ENCODE data around the gene HGF. TPM values are rescaled to one million over a fixed set of nuclear protein-coding genes. Genes with fewer than 3 reads are reported as not detected.

HGF gene
- total and polyA plus RNA-seq, 7 experiments from 2014 or later = 1.4 to 4.3 TPM; not detected in 5

DNA sequence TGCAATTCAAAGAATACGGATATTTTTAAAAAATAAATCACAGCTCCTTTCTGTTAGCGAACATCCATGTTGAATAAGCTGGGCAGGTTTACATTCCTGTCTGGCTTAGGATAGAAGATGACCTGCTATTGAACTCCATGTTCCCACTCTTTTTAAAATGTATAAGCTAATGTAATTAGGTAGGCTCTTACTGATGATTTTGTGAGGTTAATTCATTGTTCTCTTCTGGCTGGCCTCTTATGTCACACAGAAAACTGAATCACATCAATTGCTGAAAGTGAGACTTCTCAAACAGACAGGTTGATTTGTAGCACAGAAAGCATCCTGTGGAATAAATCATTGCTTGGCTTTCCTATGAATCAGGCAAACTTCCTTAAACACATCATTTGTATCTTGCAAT is 24.2 kb downstream of the HGF start:
- Histone ChIP-seq H3K27me3 (ENCODE audit: control insufficient read depth in 2 of 2, insufficient read depth in 2 of 2, low read length in 2 of 2) (no peaks in the 10 kb centered on the region), H3K4me3 (ENCODE audit: low read length) (no peak overlapping the region), H3K27ac (ENCODE audit: low read depth, low read length) (no peak overlapping the region), H3K4me1 (ENCODE audit: control insufficient read depth in 2 of 2, insufficient read depth in 2 of 2, low read length in 2 of 2) (no peaks in the 10 kb centered on the region), H3K36me3 (ENCODE audit: control insufficient read depth in 2 of 3, insufficient read depth in 3 of 3, low read length in 3 of 3) (no peaks in the 10 kb centered on the region), H3K9me3 (ENCODE audit: control insufficient read depth in 2 of 3, low read length in 3 of 3) (no peaks in the 10 kb centered on the region)
- no peaks in the 10 kb centered on the region for H3K36me3 Mint-ChIP-seq
- peaks cover 0 to 11% (median 0%) of the 10 kb centered on the region in 11 donors for H3K9me3 Mint-ChIP-seq
- H3K4me3 Mint-ChIP-seq = no peak overlapping the region
- intact Hi-C loops (cut with micrococcal nuclease) = no loop called here
- DNase-seq = no peak
- ChIA-PET CTCF (no interaction called here), POLR2A (no interaction called here)
- no peaks in the 10 kb centered on the region for H3K27me3 Mint-ChIP-seq
- H3K27ac Mint-ChIP-seq = no peak overlapping the region
- no peak for ATAC-seq
- H3K4me1 Mint-ChIP-seq = no peaks in the 10 kb centered on the region

DNA sequence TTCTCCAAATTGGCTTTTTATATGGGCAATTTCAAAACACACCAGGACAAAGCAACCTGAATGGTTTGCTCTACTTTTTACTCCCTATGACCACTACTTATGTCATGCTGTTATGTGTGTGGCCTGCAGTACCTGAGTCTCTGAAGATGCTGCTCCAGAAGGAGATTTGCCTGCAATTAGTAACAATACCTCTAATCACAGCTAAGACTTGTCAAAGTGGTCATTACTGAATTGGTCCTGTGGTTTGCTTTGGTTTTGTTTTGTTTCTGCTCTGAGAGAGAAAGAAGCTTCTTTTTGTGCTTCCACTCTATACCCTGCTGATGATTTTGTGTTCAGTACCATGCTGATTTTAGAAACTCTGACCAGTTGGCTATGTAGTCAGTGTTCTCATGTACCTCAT is 25.5 kb downstream of the HGF start:
- Mint-ChIP-seq H3K4me1 (no peaks in the 10 kb centered on the region), H3K27me3 (no peaks in the 10 kb centered on the region), H3K4me3 (no peak overlapping the region), H3K9me3 (peaks cover 0 to 11% (median under 1%) of the 10 kb centered on the region in 11 donors), H3K36me3 (no peaks in the 10 kb centered on the region), H3K27ac (no peak overlapping the region)
- intact Hi-C loops (cut with micrococcal nuclease) = no loop called here
- Histone ChIP-seq H3K9me3 (ENCODE audit: control insufficient read depth in 2 of 3, low read length in 3 of 3) (no peaks in the 10 kb centered on the region), H3K27me3 (ENCODE audit: control insufficient read depth in 2 of 2, insufficient read depth in 2 of 2, low read length in 2 of 2) (no peaks in the 10 kb centered on the region), H3K36me3 (ENCODE audit: control insufficient read depth in 2 of 3, insufficient read depth in 3 of 3, low read length in 3 of 3) (no peaks in the 10 kb centered on the region), H3K4me3 (ENCODE audit: low read length) (no peak overlapping the region), H3K4me1 (ENCODE audit: control insufficient read depth in 2 of 2, insufficient read depth in 2 of 2, low read length in 2 of 2) (no peaks in the 10 kb centered on the region), H3K27ac (ENCODE audit: low read depth, low read length) (no peak overlapping the region)
- ChIA-PET POLR2A (no interaction called here), CTCF (no interaction called here)
- ATAC-seq (no peak), DNase-seq (no peak)

- ChIA-PET POLR2A (no interaction called here), CTCF (no interaction called here)
- H3K36me3 ChIP-seq (ENCODE audit: control insufficient read depth in 2 of 3, insufficient read depth in 3 of 3, low read length in 3 of 3) = no peaks in the 10 kb centered on the region
- no peak overlapping the region for H3K27ac ChIP-seq (ENCODE audit: low read depth, low read length)
- Mint-ChIP-seq H3K4me1 (no peaks in the 10 kb centered on the region), H3K36me3 (no peaks in the 10 kb centered on the region), H3K4me3 (no peak overlapping the region), H3K9me3 (peaks cover 0 to 11% (median 1%) of the 10 kb centered on the region in 11 donors), H3K27me3 (no peaks in the 10 kb centered on the region), H3K27ac (no peak overlapping the region)
- no peaks in the 10 kb centered on the region for H3K9me3 ChIP-seq (ENCODE audit: control insufficient read depth in 2 of 3, low read length in 3 of 3)
- intact Hi-C loops (cut with micrococcal nuclease) = no loop called here
- no peaks in the 10 kb centered on the region for H3K27me3 ChIP-seq (ENCODE audit: control insufficient read depth in 2 of 2, insufficient read depth in 2 of 2, low read length in 2 of 2)
- no peaks in the 10 kb centered on the region for H3K4me1 ChIP-seq (ENCODE audit: control insufficient read depth in 2 of 2, insufficient read depth in 2 of 2, low read length in 2 of 2)
- DNase-seq = no peak
- no peak for ATAC-seq
- no peak overlapping the region for H3K4me3 ChIP-seq (ENCODE audit: low read length)
Measured at GRCh38 chr7:81743665-81744064, 26.2 kb downstream of the HGF start.

DNA sequence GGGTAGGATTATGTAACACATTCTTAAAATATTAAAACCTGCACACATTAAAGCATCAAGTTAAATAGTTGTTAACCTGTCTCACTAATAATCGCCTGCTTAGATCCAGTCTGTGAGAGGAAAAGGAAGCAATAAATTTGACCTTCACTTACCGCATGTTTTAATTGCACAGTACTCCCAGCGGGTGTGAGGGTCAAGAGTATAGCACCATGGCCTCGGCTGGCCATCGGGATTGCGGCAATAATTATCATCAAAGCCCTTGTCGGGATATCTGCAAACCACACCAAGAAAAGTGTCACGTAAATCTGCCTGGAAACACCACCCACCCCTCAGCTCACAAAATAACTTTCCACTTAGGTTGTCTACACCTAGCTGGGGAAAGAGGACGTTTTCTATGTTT is 26.6 kb downstream of the HGF start:
- POLR2A ChIA-PET = no interaction called here
- no peak for ATAC-seq
- H3K4me3 Mint-ChIP-seq = no peak overlapping the region

GRCh38 chr7:81740403-81740802 is 29.4 kb downstream of the HGF start:
- Histone ChIP-seq H3K36me3 (ENCODE audit: control insufficient read depth in 2 of 3, insufficient read depth in 3 of 3, low read length in 3 of 3) (no peaks in the 10 kb centered on the region), H3K4me3 (ENCODE audit: low read length) (no peak overlapping the region), H3K4me1 (ENCODE audit: control insufficient read depth in 2 of 2, insufficient read depth in 2 of 2, low read length in 2 of 2) (no peaks in the 10 kb centered on the region), H3K9me3 (ENCODE audit: control insufficient read depth in 2 of 3, low read length in 3 of 3) (no peaks in the 10 kb centered on the region), H3K27me3 (ENCODE audit: control insufficient read depth in 2 of 2, insufficient read depth in 2 of 2, low read length in 2 of 2) (no peaks in the 10 kb centered on the region), H3K27ac (ENCODE audit: low read depth, low read length) (no peak overlapping the region)
- ATAC-seq (no peak), DNase-seq (no peak)
- Mint-ChIP-seq H3K27ac (no peak overlapping the region), H3K4me3 (no peak overlapping the region), H3K9me3 (peaks cover 0 to 11% (median 3%) of the 10 kb centered on the region in 11 donors), H3K27me3 (no peaks in the 10 kb centered on the region), H3K36me3 (no peaks in the 10 kb centered on the region), H3K4me1 (no peaks in the 10 kb centered on the region)
- ChIA-PET CTCF (no interaction called here), POLR2A (no interaction called here)
- intact Hi-C loops (cut with micrococcal nuclease) = no loop called here

More for the DNA sequence above, 26.6 kb downstream of the HGF start:
- H3K27ac ChIP-seq (ENCODE audit: low read depth, low read length) = no peak overlapping the region
- no peaks in the 10 kb centered on the region for H3K9me3 ChIP-seq (ENCODE audit: control insufficient read depth in 2 of 3, low read length in 3 of 3)
- no peak overlapping the region for H3K4me3 ChIP-seq (ENCODE audit: low read length)
- Mint-ChIP-seq H3K9me3 (peaks cover 0 to 11% (median 1%) of the 10 kb centered on the region in 11 donors), H3K27ac (no peak overlapping the region), H3K36me3 (no peaks in the 10 kb centered on the region), H3K4me1 (no peaks in the 10 kb centered on the region), H3K27me3 (no peaks in the 10 kb centered on the region)
- DNase-seq = no peak
- CTCF ChIA-PET = no interaction called here
- no peaks in the 10 kb centered on the region for H3K4me1 ChIP-seq (ENCODE audit: control insufficient read depth in 2 of 2, insufficient read depth in 2 of 2, low read length in 2 of 2)
- H3K36me3 ChIP-seq (ENCODE audit: control insufficient read depth in 2 of 3, insufficient read depth in 3 of 3, low read length in 3 of 3) = no peaks in the 10 kb centered on the region
- intact Hi-C loops (cut with micrococcal nuclease) = no loop called here
- H3K27me3 ChIP-seq (ENCODE audit: control insufficient read depth in 2 of 2, insufficient read depth in 2 of 2, low read length in 2 of 2) = no peaks in the 10 kb centered on the region

DNA sequence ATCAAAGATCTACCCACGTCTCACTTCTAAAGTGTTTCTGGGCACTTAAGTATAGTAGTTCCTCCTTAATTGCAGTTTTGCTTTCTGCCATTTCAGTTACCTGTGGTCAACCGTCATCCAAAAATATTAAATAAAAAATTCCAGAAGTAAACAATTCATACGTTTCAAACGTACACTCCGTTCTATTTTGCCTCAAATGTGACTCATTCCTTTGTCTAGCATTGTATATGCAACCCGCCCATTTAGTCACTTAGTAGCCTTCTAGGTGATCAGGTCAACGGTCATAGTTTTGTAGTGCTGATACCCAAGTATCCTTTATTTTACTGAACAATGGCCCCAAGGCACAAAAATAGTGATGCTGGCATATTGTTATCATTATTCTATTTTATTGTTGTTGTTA is 33.8 kb downstream of the HGF start:
- H3K27ac ChIP-seq (ENCODE audit: low read depth, low read length) = no peak overlapping the region
- no peaks in the 10 kb centered on the region for H3K27me3 ChIP-seq (ENCODE audit: control insufficient read depth in 2 of 2, insufficient read depth in 2 of 2, low read length in 2 of 2)
- H3K9me3 ChIP-seq (ENCODE audit: control insufficient read depth in 2 of 3, low read length in 3 of 3) = no peaks in the 10 kb centered on the region
- Mint-ChIP-seq H3K4me3 (no peak overlapping the region), H3K4me1 (no peaks in the 10 kb centered on the region), H3K36me3 (no peaks in the 10 kb centered on the region), H3K27ac (no peak overlapping the region), H3K9me3 (peaks cover 0 to 12% (median 0%) of the 10 kb centered on the region in 11 donors), H3K27me3 (no peaks in the 10 kb centered on the region)
- no peaks in the 10 kb centered on the region for H3K4me1 ChIP-seq (ENCODE audit: control insufficient read depth in 2 of 2, insufficient read depth in 2 of 2, low read length in 2 of 2)
- DNase-seq (no peak), ATAC-seq (no peak)
- intact Hi-C loops (cut with micrococcal nuclease) = no loop called here
- ChIA-PET CTCF (no interaction called here), POLR2A (no interaction called here)
- no peaks in the 10 kb centered on the region for H3K36me3 ChIP-seq (ENCODE audit: control insufficient read depth in 2 of 3, insufficient read depth in 3 of 3, low read length in 3 of 3)
- no peak overlapping the region for H3K4me3 ChIP-seq (ENCODE audit: low read length)

GRCh38 chr7:81725812-81726127 is 44.1 kb downstream of the HGF start:
- no peaks in the 10 kb centered on the region for H3K36me3 ChIP-seq (ENCODE audit: control insufficient read depth in 2 of 3, insufficient read depth in 3 of 3, low read length in 3 of 3)
- ATAC-seq = no peak
- Mint-ChIP-seq H3K27ac (no peak overlapping the region), H3K4me3 (no peak overlapping the region), H3K27me3 (no peaks in the 10 kb centered on the region), H3K36me3 (no peaks in the 10 kb centered on the region), H3K4me1 (no peaks in the 10 kb centered on the region), H3K9me3 (peaks cover 0 to 8% (median 0%) of the 10 kb centered on the region in 11 donors)
- intact Hi-C loops (cut with micrococcal nuclease) = no loop called here
- H3K9me3 ChIP-seq (ENCODE audit: control insufficient read depth in 2 of 3, low read length in 3 of 3) = no peaks in the 10 kb centered on the region
- DNase-seq = no peak
- ChIA-PET CTCF (no interaction called here), POLR2A (no interaction called here)
- no peak overlapping the region for H3K27ac ChIP-seq (ENCODE audit: low read depth, low read length)
- H3K4me1 ChIP-seq (ENCODE audit: control insufficient read depth in 2 of 2, insufficient read depth in 2 of 2, low read length in 2 of 2) = no peaks in the 10 kb centered on the region
- H3K27me3 ChIP-seq (ENCODE audit: control insufficient read depth in 2 of 2, insufficient read depth in 2 of 2, low read length in 2 of 2) = no peaks in the 10 kb centered on the region
- H3K4me3 ChIP-seq (ENCODE audit: low read length) = no peak overlapping the region

Data from naive thymus-derived CD4-positive, alpha-beta T cell (primary cell).